Measurements from ENCODE around the gene SHH. TPM values are rescaled to one million over a fixed set of nuclear protein-coding genes. Genes with fewer than 3 reads are reported as not detected.

Gene SHH
- total and polyA plus RNA-seq, 8 donors: 0.29 to 11.0 (median 2.1) TPM

DNA sequence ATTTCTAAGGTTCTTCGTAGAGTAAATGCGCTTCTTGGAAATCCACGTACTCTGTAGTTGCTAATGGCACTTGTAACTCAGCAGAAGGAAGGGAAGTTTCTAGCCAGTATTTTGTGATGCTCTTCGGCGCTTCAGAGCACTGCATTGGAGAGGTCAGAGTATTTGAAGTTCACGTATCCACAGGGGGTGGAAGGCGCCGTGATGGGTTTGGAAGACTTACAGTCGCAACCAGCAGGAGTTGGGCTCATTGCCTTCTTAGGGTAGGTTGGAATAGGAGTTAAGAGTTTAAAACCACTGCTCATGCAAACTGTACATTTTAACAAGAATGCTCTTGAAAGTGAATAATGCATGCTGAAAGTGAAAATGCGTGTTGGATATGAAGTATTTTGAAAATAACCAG lies 49.1 kb downstream of the SHH start:
- TF ChIP-seq POLR2AphosphoS5 (IDR thresholded peaks at IDR 0.05) (no peak), POLR2A (IDR thresholded peaks at IDR 0.05) (no peak), EP300 (IDR thresholded peaks at IDR 0.05) (no peak)
- TF ChIP-seq, protein P1, sequence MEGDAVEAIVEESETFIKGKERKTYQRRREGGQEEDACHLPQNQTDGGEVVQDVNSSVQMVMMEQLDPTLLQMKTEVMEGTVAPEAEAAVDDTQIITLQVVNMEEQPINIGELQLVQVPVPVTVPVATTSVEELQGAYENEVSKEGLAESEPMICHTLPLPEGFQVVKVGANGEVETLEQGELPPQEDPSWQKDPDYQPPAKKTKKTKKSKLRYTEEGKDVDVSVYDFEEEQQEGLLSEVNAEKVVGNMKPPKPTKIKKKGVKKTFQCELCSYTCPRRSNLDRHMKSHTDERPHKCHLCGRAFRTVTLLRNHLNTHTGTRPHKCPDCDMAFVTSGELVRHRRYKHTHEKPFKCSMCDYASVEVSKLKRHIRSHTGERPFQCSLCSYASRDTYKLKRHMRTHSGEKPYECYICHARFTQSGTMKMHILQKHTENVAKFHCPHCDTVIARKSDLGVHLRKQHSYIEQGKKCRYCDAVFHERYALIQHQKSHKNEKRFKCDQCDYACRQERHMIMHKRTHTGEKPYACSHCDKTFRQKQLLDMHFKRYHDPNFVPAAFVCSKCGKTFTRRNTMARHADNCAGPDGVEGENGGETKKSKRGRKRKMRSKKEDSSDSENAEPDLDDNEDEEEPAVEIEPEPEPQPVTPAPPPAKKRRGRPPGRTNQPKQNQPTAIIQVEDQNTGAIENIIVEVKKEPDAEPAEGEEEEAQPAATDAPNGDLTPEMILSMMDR (IDR thresholded peaks at IDR 0.05): no peak
- H3K36me3 ChIP-seq: peaks cover 46 to 75% (median 62%) of the 10 kb centered on the region in 4 donors
- peak overlapping the region in 1 of 5 donors; percentile 55 for H3K27ac ChIP-seq
- intact Hi-C loops (cut with DNase I; ENCODE audit: low total_unique reads): loop anchor here (10.0 kb wide), 1 partner anchor 158 kb away; no protein-coding TSS in a partner anchor
- no peak for DNase-seq
- H3K4me1 ChIP-seq: peaks cover 12 to 36% (median 24%) of the 10 kb centered on the region in 4 donors
- 83 to 93% (median 91%) methylated on average over 10 of the region's 10 CpGs for WGBS, 5 donors
- H3K4me3 ChIP-seq: no peak overlapping the region
- no peaks in the 10 kb centered on the region for H3K9me3 ChIP-seq
- H3K27me3 ChIP-seq: no peaks in the 10 kb centered on the region

DNA sequence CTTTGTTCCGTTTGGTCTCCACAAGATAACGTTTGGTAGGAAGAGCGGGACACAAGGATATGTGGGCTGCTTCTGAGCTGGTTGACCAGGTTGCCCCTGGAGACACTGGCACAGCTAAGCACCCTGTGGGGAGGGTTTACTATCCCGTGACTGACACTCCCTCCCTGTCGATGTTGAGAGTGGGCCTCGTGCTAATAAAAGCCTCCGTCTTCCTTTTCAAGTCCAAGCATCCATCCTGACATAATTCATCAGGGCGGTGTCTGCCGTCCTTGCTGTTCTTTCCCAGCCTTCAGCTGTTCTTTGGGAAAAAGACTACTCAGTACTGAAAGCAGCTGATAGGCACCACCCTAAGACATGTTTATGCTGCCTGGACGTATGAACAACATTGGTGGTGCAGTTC lies 49.6 kb downstream of the SHH start:
- WGBS, 5 donors: 72 to 81% (median 78%) methylated on average over 10 of the region's 10 CpGs
- Histone ChIP-seq H3K9me3 (no peaks in the 10 kb centered on the region), H3K27ac (no peak overlapping the region), H3K27me3 (no peaks in the 10 kb centered on the region), H3K4me3 (no peak overlapping the region), H3K36me3 (peaks cover 42 to 70% (median 59%) of the 10 kb centered on the region in 4 donors), H3K4me1 (peaks cover 12 to 36% (median 24%) of the 10 kb centered on the region in 4 donors)
- no peak for DNase-seq
- no peak for TF ChIP-seq EP300 (IDR thresholded peaks at IDR 0.05)
- no peak for TF ChIP-seq POLR2A (IDR thresholded peaks at IDR 0.05)
- TF ChIP-seq POLR2AphosphoS5 (IDR thresholded peaks at IDR 0.05): no peak
- TF ChIP-seq, protein P1 (IDR thresholded peaks at IDR 0.05): no peak
- intact Hi-C loops (cut with DNase I; ENCODE audit: low total_unique reads): loop anchor here (10.0 kb wide), 1 partner anchor 158 kb away; no protein-coding TSS in a partner anchor

DNA sequence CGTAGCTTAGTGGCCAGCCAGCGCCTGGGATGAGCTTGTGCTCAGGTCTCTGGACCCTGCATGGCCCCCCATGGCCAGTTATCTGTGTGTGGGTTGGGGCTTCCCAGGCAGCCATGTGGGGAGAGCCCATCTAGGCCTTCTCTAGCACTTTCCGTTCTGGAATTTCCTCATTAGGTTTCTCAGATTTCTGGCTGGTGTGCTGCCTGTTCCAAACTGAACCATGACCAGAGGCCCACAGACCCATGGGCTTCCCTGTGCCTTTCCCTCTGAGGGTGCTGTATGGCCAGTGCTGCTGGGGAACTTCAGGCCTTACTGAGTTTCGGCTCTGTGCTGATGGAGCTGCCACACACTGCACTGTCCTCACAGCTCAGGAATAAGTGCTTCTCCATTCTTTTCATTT lies 50.2 kb downstream of the SHH start:
- 85 to 94% (median 93%) methylated on average over 4 of the region's 4 CpGs for WGBS, 5 donors
- intact Hi-C loops (cut with DNase I; ENCODE audit: low total_unique reads): loop anchor here (10.0 kb wide), 1 partner anchor 157 kb away; no protein-coding TSS in a partner anchor
- no peak for DNase-seq
- H3K36me3 ChIP-seq: peaks cover 36 to 64% (median 55%) of the 10 kb centered on the region in 4 donors
- H3K27ac ChIP-seq: no peak overlapping the region
- TF ChIP-seq, protein P1 (IDR thresholded peaks at IDR 0.05): no peak
- TF ChIP-seq POLR2A (IDR thresholded peaks at IDR 0.05): no peak
- no peak for TF ChIP-seq EP300 (IDR thresholded peaks at IDR 0.05)
- TF ChIP-seq POLR2AphosphoS5 (IDR thresholded peaks at IDR 0.05): no peak
- H3K4me1 ChIP-seq: peaks cover 12 to 38% (median 24%) of the 10 kb centered on the region in 4 donors
- no peaks in the 10 kb centered on the region for H3K9me3 ChIP-seq
- no peak overlapping the region for H3K4me3 ChIP-seq
- no peaks in the 10 kb centered on the region for H3K27me3 ChIP-seq

DNA sequence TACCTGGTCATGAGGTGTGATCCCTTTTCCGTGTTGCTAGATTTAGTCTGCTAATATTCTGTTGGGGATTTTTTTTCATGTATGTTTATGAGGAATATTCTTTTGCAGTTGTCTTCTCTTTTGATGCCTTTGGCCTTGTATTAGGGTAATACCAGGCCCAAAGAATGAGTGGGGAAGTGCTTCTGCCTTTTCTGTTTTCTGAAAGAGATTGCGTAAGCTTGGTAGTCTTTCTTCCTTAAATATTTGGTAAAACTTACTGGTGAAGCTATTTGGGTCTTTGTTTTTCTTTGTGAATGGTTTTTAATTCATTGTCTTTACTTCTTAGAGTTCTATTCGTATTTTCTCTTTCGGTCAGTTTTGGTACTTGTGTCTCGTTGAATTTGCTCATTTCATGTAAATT lies 51.1 kb downstream of the SHH start:
- 90 to 95% (median 93%) methylated on average over 5 of the region's 5 CpGs for WGBS, 5 donors
- Histone ChIP-seq H3K4me3 (no peak overlapping the region), H3K4me1 (peaks cover 12 to 47% (median 27%) of the 10 kb centered on the region in 4 donors), H3K36me3 (peaks cover 27 to 55% (median 46%) of the 10 kb centered on the region in 4 donors), H3K27ac (no peak overlapping the region), H3K27me3 (no peaks in the 10 kb centered on the region), H3K9me3 (no peaks in the 10 kb centered on the region)
- no peak for DNase-seq
- intact Hi-C loops (cut with DNase I; ENCODE audit: low total_unique reads): loop anchor here (10.0 kb wide), 1 partner anchor 156 kb away; no protein-coding TSS in a partner anchor
- TF ChIP-seq EP300 (IDR thresholded peaks at IDR 0.05): no peak
- TF ChIP-seq POLR2AphosphoS5 (IDR thresholded peaks at IDR 0.05): no peak
- TF ChIP-seq POLR2A (IDR thresholded peaks at IDR 0.05): no peak
